Osteocyte (in vitro differentiated cells): ENCODE data around the gene LAMA1. TPM values are rescaled to one million over a fixed set of nuclear protein-coding genes. Genes with fewer than 3 reads are reported as not detected.

Experiments
- DNase-seq: peaks from one replicate; pipeline ENCODE4 v3.0.0; 2021; ENCODE audit warnings: mixed read lengths; ENCODE audit not compliant: unreplicated experiment; ENCODE audit errors: extremely low spot score
- H3K27ac Mint-ChIP-seq: one replicate; pipeline ENCODE4 v1.8.0; 2021; ENCODE audit warnings: mild to moderate bottlenecking, mixed read lengths; ENCODE audit not compliant: unreplicated experiment
- H3K27me3 Mint-ChIP-seq: one replicate; pipeline ENCODE4 v1.8.0; 2021; ENCODE audit warnings: mixed read lengths; ENCODE audit not compliant: unreplicated experiment
- H3K36me3 Mint-ChIP-seq: one replicate; pipeline ENCODE4 v1.8.0; 2021; ENCODE audit warnings: mixed read lengths; ENCODE audit not compliant: unreplicated experiment
- H3K4me1 Mint-ChIP-seq: one replicate; pipeline ENCODE4 v1.8.0; 2021; ENCODE audit warnings: mixed read lengths; ENCODE audit not compliant: unreplicated experiment
- H3K4me3 Mint-ChIP-seq: one replicate; pipeline ENCODE4 v1.8.0; 2021; ENCODE audit warnings: mild to moderate bottlenecking, moderate library complexity, mixed read lengths; ENCODE audit not compliant: unreplicated experiment
- H3K9me3 Mint-ChIP-seq: one replicate; pipeline ENCODE4 v1.8.0; 2021; ENCODE audit warnings: mixed read lengths; ENCODE audit not compliant: unreplicated experiment
- total RNA-seq: library from RNA; stranded (reverse); gene quantifications from 2 replicates; pipeline ENCODE4 v1.2.1, GENCODE V29; 2021
- TF ChIP-seq, protein P1 (sequence below): fragments of 200-600 bp; sonication (generic); IDR thresholded peaks from 2 replicates; pipeline ENCODE4 v1.5.0; 2021; ENCODE audit warnings: antibody characterized with exemption, mild to moderate bottlenecking, moderate library complexity

Gene LAMA1
- total RNA-seq, 1 donor from 2014 or later = 0.30 TPM

DNA sequence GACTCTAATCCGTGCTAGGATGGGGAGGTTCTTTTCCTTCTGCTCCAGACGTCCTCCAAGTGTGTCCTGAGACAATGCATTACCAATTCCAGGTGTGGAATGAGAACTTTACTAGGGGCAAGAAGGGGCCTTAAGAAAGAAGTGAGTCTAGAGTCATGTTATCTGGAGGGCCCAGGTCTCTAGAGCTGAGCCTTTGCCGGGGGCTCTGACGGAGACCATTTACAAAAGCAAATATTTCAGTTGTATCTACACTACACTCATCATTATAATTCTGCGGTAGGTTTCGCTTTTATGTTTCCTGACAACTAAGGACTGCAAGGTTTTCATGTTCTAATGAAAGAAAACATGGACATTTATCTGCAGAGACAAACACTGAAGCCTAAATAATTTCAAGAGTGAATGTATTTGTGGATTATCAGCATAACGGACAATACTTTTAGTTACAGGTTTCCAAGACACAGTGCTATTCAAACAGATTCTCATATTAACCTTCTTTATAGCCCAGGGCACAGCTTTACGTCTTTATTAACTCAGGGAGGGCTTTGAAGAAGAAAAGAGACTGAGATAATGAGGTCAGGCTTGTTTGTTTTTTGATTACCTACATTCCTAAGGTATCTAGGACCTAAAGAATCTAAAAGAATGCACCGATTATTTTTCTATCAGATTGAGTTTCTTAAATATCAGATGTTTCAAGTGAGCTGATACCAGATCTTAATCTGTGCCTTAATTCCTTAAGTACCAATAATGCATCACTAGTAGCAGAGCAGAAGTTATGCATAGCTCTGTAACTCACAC, 15.0 kb upstream of the LAMA1 start:
- H3K27ac Mint-ChIP-seq = no peak overlapping the region
- TF ChIP-seq, protein P1, sequence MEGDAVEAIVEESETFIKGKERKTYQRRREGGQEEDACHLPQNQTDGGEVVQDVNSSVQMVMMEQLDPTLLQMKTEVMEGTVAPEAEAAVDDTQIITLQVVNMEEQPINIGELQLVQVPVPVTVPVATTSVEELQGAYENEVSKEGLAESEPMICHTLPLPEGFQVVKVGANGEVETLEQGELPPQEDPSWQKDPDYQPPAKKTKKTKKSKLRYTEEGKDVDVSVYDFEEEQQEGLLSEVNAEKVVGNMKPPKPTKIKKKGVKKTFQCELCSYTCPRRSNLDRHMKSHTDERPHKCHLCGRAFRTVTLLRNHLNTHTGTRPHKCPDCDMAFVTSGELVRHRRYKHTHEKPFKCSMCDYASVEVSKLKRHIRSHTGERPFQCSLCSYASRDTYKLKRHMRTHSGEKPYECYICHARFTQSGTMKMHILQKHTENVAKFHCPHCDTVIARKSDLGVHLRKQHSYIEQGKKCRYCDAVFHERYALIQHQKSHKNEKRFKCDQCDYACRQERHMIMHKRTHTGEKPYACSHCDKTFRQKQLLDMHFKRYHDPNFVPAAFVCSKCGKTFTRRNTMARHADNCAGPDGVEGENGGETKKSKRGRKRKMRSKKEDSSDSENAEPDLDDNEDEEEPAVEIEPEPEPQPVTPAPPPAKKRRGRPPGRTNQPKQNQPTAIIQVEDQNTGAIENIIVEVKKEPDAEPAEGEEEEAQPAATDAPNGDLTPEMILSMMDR = no peak
- DNase-seq = no peak
- peaks cover 23% of the 10 kb centered on the region for H3K27me3 Mint-ChIP-seq
- peaks cover 11% of the 10 kb centered on the region for H3K4me1 Mint-ChIP-seq
- no peaks in the 10 kb centered on the region for H3K36me3 Mint-ChIP-seq
- no peak overlapping the region for H3K4me3 Mint-ChIP-seq
- peaks cover 3% of the 10 kb centered on the region for H3K9me3 Mint-ChIP-seq

DNA sequence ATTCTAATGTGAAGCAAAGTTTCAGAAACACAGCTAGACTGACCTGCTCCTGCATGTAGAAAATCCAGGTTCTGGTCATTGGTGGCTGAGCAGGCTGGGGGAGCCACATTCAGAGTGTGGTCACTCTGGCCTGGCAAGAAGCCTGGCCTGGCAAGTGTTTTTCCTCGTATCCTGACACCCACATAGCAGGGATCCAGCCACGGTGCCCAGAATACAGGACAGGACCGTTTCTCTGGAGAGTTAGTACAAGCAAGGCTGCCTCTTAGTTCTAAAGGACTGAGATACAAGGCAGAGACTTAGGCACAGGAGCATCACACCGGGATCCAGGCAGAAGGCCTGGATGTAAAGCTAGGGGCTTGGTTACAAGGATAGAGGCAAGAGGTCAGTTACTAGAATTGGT, 4.8 kb upstream of the LAMA1 start:
- Mint-ChIP-seq H3K36me3 (no peaks in the 10 kb centered on the region), H3K27me3 (peaks cover 65% of the 10 kb centered on the region), H3K4me3 (no peak overlapping the region), H3K4me1 (no peaks in the 10 kb centered on the region), H3K9me3 (no peaks in the 10 kb centered on the region), H3K27ac (no peak overlapping the region)
- TF ChIP-seq, protein P1 = no peak
- DNase-seq = peak; percentile 54

DNA sequence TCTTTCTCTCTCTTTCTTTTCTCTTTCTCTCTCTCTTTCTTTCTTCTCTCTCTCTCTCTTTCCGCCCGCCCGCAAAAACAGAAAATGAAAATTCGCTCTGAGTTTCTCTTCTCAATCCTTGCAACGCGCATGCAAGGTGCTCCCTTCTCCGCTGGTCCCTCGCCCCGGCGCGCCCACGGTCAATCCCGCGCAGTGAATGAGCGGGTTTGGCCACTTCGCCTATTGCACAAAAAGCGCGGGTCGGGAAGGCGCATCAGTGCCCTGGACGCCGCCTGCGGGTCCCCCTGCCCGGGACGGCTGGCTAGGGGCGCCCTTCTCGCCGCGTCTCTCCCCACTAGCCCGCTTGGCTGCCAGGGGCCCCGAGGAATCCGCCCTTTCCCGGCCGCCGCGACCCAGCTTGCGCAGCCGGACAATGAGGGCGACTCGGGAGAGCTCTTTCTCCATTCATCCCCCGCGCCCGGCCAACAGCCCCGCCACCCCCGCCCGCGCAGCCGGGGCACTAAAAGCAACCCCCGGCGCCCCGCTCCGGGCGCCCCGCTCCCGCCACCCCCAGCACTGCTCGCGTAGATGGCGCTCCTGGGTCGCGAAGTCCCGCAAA, 706 bp downstream of the LAMA1 start:
- no peak overlapping the region for H3K27ac Mint-ChIP-seq
- DNase-seq = peak; percentile 83

DNA sequence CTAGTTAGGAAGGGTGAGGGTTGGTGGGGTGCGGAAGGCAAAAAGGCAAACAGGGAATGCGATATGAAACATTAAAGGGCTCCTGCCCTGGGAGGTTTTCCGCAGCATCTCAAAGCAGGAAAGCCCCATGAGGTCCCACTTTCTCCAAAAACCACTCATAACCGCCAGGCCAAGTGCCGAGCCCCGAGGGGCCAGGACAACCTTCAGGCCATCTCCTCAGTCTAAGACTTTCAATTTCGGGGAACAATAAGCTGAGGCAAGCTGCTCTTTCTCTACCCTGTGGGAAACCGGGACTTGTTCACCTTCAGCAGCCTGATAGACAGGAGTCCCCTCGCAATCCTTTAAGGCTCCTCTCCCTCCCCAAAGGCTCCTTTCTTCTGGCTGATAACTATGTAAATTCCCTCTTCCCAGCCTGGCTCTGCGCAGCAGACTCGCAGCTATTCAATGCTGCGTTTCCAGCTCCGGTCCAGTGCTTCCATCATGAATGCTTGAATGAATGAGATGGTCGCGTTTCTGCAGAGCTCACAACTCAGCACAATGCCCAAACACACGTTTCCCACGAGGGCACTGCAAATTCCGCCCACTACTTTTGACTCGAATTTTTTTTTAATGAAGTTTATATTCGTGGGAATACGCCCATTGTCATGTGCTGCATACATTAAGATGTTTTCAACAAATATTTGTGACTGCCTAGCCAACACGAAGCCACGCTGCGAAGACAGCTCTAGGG, 1.4 kb downstream of the LAMA1 start:
- Mint-ChIP-seq H3K36me3 (no peaks in the 10 kb centered on the region), H3K9me3 (no peaks in the 10 kb centered on the region), H3K27me3 (peaks cover 56% of the 10 kb centered on the region), H3K4me3 (peak overlapping the region; percentile 76), H3K4me1 (peaks cover 10% of the 10 kb centered on the region), H3K27ac (no peak overlapping the region)
- TF ChIP-seq, protein P1 = no peak
- peak; percentile 56 for DNase-seq

More for the DNA sequence above, 706 bp downstream of the LAMA1 start:
- Mint-ChIP-seq H3K4me1 (peaks cover 10% of the 10 kb centered on the region), H3K4me3 (peak overlapping the region; percentile 76), H3K27me3 (peaks cover 49% of the 10 kb centered on the region), H3K9me3 (no peaks in the 10 kb centered on the region), H3K36me3 (no peaks in the 10 kb centered on the region)
- TF ChIP-seq, protein P1 = no peak

DNA sequence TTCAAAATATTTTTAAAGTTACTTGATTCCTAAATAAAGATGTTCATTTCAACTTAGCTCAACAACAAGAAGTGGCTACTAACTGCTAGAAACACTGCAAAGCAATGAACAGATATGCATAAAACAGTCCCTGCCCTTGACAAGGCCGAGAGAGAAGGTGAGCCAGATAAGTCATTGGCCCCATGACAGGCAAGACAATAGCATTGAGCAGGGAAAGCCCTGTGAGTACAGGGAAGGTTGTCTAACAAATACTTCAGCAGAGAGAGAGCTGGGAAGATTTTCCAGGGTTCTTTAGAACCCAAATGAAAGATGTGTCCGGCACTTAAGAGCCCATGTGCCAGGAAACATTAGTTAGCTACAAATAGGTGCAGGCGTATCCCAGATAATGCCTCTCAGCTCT, 4.7 kb downstream of the LAMA1 start:
- no peaks in the 10 kb centered on the region for H3K9me3 Mint-ChIP-seq
- no peak overlapping the region for H3K27ac Mint-ChIP-seq
- H3K4me3 Mint-ChIP-seq = no peak overlapping the region
- TF ChIP-seq, protein P1 = no peak
- no peaks in the 10 kb centered on the region for H3K36me3 Mint-ChIP-seq
- peaks cover 44% of the 10 kb centered on the region for H3K27me3 Mint-ChIP-seq
- DNase-seq = peak; percentile 15
- H3K4me1 Mint-ChIP-seq = peaks cover 10% of the 10 kb centered on the region
